Mucosa of rectum (tissue), 2 donors: Measurements from ENCODE around the gene ZKSCAN3.
A peak's percentile ranks its signal among the peaks of the same experiment; 100 is the strongest.
"Not testable (repeated sequence)": the region's sequence is repeated elsewhere in the genome, so short reads cannot be mapped to it uniquely, and the experiment has no call there.

Experiments
- H3K27ac ChIP-seq, 2 donors: one replicate each; pipeline ENCODE4 v1.7.0; 2013; ENCODE audit warnings: inconsistent platforms in 2 of 2, low read depth in 2 of 2, low read length in 2 of 2
- H3K27me3 ChIP-seq, 2 donors: one replicate each; pipeline ENCODE4 v1.7.0; 2013; ENCODE audit warnings: low read length in 2 of 2; ENCODE audit not compliant: control insufficient read depth in 2 of 2, insufficient read depth in 2 of 2
- H3K36me3 ChIP-seq, 2 donors: one replicate each; pipeline ENCODE4 v1.7.0; 2013; ENCODE audit warnings: low read length in 2 of 2; ENCODE audit not compliant: control insufficient read depth in 2 of 2, insufficient read depth in 2 of 2
- H3K4me1 ChIP-seq, 2 donors: one replicate each; pipeline ENCODE4 v1.7.0; 2013; ENCODE audit warnings: low read length in 2 of 2, mild to moderate bottlenecking in 1 of 2; ENCODE audit not compliant: control insufficient read depth in 2 of 2, insufficient read depth in 2 of 2
- H3K4me3 ChIP-seq, 2 donors: one replicate each; pipeline ENCODE4 v1.7.0; 2013; ENCODE audit warnings: low read length in 2 of 2
- H3K9ac ChIP-seq, 2 donors: one replicate each; pipeline ENCODE4 v1.7.0; 2013; ENCODE audit warnings: low read length in 2 of 2, low read depth in 1 of 2, mild to moderate bottlenecking in 1 of 2
- H3K9me3 ChIP-seq, 2 donors: one replicate each; pipeline ENCODE4 v1.7.0; 2013; ENCODE audit warnings: low read length in 2 of 2; ENCODE audit not compliant: control insufficient read depth in 2 of 2
- donor health status: healthy.
- donor health status: Normal muscosa, but diverticular disease.

Gene ZKSCAN3

DNA sequence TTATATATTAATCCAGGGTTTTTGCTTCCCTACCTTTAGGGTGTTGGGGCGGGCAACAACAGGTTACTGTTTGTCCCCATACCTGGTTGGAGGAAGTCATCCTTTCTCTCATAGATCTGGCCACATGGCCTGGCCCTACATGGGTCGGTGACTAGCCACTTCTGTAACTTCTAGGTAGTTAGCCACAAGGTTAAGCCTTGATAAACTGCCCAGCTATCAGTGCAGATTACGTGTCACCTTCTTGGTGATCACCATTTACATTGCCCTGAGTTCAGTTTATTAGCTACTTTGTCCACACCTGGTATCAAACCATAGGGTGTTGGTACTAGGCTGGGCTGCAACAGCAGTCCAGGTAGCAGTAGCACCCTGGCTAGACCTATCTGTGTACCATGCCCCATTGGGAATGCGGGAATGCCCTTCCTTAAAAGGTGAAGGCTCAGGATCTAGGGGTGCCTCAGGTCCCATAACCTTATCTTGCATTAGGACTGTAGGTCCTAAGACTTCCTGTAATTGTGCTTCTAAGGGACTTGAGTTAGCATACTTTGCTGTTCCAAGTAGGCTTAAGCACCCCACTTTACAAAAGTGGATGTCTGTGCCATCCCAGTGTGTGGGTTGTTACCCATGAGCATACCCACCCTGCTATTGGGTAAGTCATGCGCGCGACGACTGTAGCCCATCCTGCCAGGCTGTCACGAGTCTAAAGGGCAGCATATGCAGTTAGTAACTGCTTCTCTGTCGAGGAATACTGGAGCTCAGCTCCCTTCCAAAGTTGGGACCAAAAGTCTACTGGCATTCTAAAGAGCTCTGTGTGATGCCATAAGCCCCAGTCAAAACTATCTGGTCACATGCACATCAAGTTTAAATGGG, 5.2 kb downstream of the ZKSCAN3 start:
- Histone ChIP-seq H3K36me3 (no peaks in the 10 kb centered on the region), H3K4me3 (peak overlapping the region; percentile 84 to 86), H3K9ac (peak overlapping the region in 1 of 2 donors; percentile 79), H3K27ac (peak overlapping the region; percentile 81 to 87), H3K27me3 (no peaks in the 10 kb centered on the region), H3K4me1 (peaks cover 23 to 30% of the 10 kb centered on the region in 2 donors), H3K9me3 (no peaks in the 10 kb centered on the region)

- Histone ChIP-seq H3K9me3 (no peaks in the 10 kb centered on the region), H3K27ac (peak overlapping the region; percentile 81 to 87), H3K4me1 (peaks cover 14 to 21% of the 10 kb centered on the region in 2 donors), H3K9ac (peak overlapping the region; percentile 79 to 90), H3K27me3 (no peaks in the 10 kb centered on the region), H3K4me3 (peak overlapping the region; percentile 84 to 86), H3K36me3 (peaks cover 0 to 4% of the 10 kb centered on the region in 2 donors)
These were observed 6.3 kb downstream of the ZKSCAN3 start for GRCh38 chr6:28355743-28356665.

GRCh38 chr6:28356666-28357020, 6.9 kb downstream of the ZKSCAN3 start:
- Histone ChIP-seq H3K4me3 (no peak overlapping the region), H3K27me3 (no peaks in the 10 kb centered on the region), H3K4me1 (peaks cover 12 to 18% of the 10 kb centered on the region in 2 donors), H3K9me3 (no peaks in the 10 kb centered on the region), H3K9ac (peak overlapping the region; percentile 79 to 90), H3K36me3 (peaks cover 0 to 4% of the 10 kb centered on the region in 2 donors), H3K27ac (peak overlapping the region in 1 of 2 donors; percentile 81)

- Histone ChIP-seq H3K4me3 (no peak overlapping the region), H3K4me1 (peaks cover 12 to 18% of the 10 kb centered on the region in 2 donors), H3K9me3 (no peaks in the 10 kb centered on the region), H3K36me3 (peaks cover 0 to 4% of the 10 kb centered on the region in 2 donors), H3K27ac (peak overlapping the region in 1 of 2 donors; percentile 81), H3K27me3 (no peaks in the 10 kb centered on the region), H3K9ac (no peak overlapping the region)
These were observed 7.3 kb downstream of the ZKSCAN3 start for GRCh38 chr6:28357036-28357435.

- Histone ChIP-seq H3K4me1 (peaks cover 12 to 18% of the 10 kb centered on the region in 2 donors), H3K36me3 (peaks cover 0 to 13% of the 10 kb centered on the region in 2 donors)
- H3K27ac ChIP-seq, H3K9me3 ChIP-seq, H3K4me3 ChIP-seq, H3K27me3 ChIP-seq, H3K9ac ChIP-seq: not testable (repeated sequence)
These were observed 9.8 kb downstream of the ZKSCAN3 start for GRCh38 chr6:28359562-28359961.

DNA sequence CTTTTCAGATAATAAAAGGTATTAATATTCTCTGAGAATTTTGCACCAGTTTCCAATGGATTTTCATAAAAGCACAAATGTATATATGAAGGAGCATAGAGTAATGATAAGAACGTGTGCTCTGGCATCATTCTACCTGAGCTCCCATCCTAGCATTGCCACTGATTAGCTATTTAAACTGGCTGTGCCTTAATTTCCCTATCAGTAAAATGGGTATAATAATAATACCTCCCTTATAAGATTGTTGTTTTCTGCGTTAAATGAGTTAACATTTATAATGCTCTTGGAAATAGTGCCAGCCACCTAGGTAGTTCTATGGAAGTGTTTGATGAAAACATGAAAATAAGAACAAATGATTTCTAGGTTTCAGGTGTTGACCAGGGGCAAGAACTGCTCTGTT, 11.2 kb downstream of the ZKSCAN3 start:
- Histone ChIP-seq H3K9ac (no peak overlapping the region), H3K36me3 (peaks cover 9 to 21% of the 10 kb centered on the region in 2 donors), H3K4me1 (peaks cover 0 to 10% of the 10 kb centered on the region in 2 donors), H3K4me3 (no peak overlapping the region), H3K27ac (no peak overlapping the region), H3K9me3 (no peaks in the 10 kb centered on the region), H3K27me3 (no peaks in the 10 kb centered on the region)

DNA sequence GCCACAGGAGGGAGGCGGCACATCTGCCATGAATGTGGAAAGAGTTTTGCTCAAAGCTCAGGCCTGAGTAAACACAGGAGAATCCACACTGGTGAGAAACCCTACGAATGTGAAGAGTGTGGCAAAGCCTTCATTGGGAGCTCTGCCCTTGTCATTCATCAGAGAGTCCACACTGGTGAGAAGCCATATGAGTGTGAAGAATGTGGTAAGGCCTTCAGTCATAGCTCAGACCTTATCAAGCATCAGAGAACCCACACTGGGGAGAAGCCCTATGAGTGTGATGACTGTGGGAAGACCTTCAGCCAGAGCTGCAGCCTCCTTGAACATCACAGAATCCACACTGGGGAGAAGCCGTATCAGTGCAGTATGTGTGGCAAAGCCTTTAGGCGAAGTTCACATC, 15.8 kb downstream of the ZKSCAN3 start:
- H3K9ac ChIP-seq, H3K27ac ChIP-seq, H3K4me3 ChIP-seq, H3K4me1 ChIP-seq, H3K27me3 ChIP-seq, H3K9me3 ChIP-seq: not testable (repeated sequence)
- peaks cover 12 to 22% of the 10 kb centered on the region in 2 donors for H3K36me3 ChIP-seq

GRCh38 chr6:28368522-28368921, 18.8 kb downstream of the ZKSCAN3 start:
- H3K4me1 ChIP-seq: no peaks in the 10 kb centered on the region
- H3K9me3 ChIP-seq: no peaks in the 10 kb centered on the region
- H3K27me3 ChIP-seq: no peaks in the 10 kb centered on the region
- peaks cover 12 to 18% of the 10 kb centered on the region in 2 donors for H3K36me3 ChIP-seq
- no peak overlapping the region for H3K9ac ChIP-seq
- no peak overlapping the region for H3K27ac ChIP-seq
- H3K4me3 ChIP-seq: no peak overlapping the region

DNA sequence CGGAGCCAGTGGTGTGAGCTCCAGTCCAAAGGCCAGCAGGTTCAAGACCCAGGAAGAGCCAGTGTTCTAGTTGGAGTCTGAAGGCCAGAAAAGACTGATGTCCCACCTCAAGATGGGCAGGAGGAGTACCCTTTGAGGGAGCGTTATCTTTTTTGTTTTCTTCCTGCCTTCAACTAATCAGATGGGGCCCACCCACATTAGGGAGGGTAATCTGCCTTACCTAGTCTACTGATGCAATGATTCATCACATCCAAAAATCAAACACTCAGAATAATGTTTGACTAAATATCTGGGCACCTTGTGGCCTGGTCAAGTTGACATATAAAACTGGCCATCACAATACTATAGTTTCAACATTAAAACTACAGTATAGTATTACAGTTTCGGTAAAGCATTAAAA, 19.7 kb downstream of the ZKSCAN3 start:
- no peaks in the 10 kb centered on the region for H3K4me1 ChIP-seq
- peaks cover 12 to 14% of the 10 kb centered on the region in 2 donors for H3K36me3 ChIP-seq
- no peak overlapping the region for H3K9ac ChIP-seq
- no peak overlapping the region for H3K4me3 ChIP-seq
- H3K27me3 ChIP-seq: no peaks in the 10 kb centered on the region
- H3K27ac ChIP-seq: no peak overlapping the region
- no peaks in the 10 kb centered on the region for H3K9me3 ChIP-seq

- Histone ChIP-seq H3K9me3 (no peaks in the 10 kb centered on the region), H3K27ac (no peak overlapping the region), H3K36me3 (peaks cover 5 to 10% of the 10 kb centered on the region in 2 donors), H3K9ac (no peak overlapping the region), H3K4me3 (no peak overlapping the region), H3K4me1 (no peaks in the 10 kb centered on the region), H3K27me3 (no peaks in the 10 kb centered on the region)
These were observed 20.7 kb downstream of the ZKSCAN3 start for GRCh38 chr6:28370440-28370839.
